ENCODE measurements around the gene CMTM4. TPM values are rescaled to one million over a fixed set of nuclear protein-coding genes. Genes with fewer than 3 reads are reported as not detected.
A peak's percentile ranks its signal among the peaks of the same experiment; 100 is the strongest.

CMTM4 gene
- total RNA-seq, 1 experiment from 2014 or later = 77.8 TPM

DNA sequence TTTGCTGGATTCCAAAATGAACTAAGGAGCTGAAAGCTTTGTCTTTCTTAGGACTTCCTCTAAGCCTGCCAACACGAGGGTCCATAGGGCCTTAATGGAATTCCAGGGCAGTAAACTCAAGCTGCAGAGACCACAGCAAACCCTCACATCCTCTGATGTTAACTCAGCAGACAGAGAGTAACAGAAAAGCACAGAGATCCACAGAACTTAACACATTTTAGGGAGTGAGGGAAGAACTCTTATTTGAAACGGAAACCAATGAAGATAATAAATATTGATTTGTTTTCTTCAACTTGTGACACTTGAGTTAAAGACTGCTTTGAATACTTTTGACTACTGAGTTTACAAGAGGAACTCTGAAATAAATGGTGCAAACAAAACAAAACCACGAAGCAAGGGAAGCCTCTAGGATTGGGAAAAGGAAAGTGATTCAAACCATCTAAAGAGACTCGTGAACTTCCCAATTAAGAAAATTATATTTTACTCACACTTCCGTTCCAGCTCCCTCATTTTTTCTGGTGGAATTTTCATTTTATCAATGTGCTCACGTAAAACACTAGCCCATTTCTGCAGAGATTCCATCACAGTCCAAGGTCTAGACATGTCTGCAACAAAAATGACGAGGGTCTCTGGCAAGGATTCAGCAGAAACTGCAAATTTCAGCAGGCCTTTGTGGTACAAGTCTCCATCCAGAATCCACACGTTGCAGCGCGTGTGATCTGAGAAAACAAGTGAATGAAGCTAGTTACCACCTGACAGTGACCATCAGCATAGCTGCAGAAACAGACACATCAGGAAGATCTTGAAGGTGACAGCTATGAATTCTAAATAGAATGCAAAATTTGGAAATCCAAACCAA is 45.6 kb upstream of the CMTM4 start:
- RAD21 ChIA-PET (ENCODE audit: low non-redundant PET in 1 of 2, low total read pairs in 2 of 2, uncharacterized antibody in 2 of 2, unreplicated experiment in 2 of 2) = no interaction called here
- peaks cover 5% of the 10 kb centered on the region for H4K20me1 ChIP-seq (ENCODE audit: insufficient read depth)
- H3K9me2 ChIP-seq (ENCODE audit: insufficient read depth) = no peaks in the 10 kb centered on the region
- POLR2A ChIA-PET = interaction anchor here (0.7 kb wide), 1 partner anchor 35 kb away, joined by 3 read pairs; no protein-coding TSS in a partner anchor
- H3K79me2 ChIP-seq (ENCODE audit: insufficient read depth, low read length) = peaks cover 83% of the 10 kb centered on the region
- peaks cover 25 to 27% of the 10 kb centered on the region in 2 experiments for H3K4me1 ChIP-seq (ENCODE audit: control insufficient read depth in 1 of 2, insufficient read depth in 2 of 2, low read length in 2 of 2)
- DNase-seq (ENCODE audit: low read depth, low spot score) (no peak), ATAC-seq (no peak)
- no peaks in the 10 kb centered on the region for H3K27me3 ChIP-seq (ENCODE audit: insufficient read depth, low read length)
- TF ChIP-seq SP1 (IDR thresholded peaks at IDR 0.05; ENCODE audit: low read depth) = no peak
- no peak for TF ChIP-seq TCF7L2 (IDR thresholded peaks at IDR 0.05; ENCODE audit: borderline replicate concordance, extremely low read depth, insufficient read depth, insufficient read length)
- TF ChIP-seq, protein P1, sequence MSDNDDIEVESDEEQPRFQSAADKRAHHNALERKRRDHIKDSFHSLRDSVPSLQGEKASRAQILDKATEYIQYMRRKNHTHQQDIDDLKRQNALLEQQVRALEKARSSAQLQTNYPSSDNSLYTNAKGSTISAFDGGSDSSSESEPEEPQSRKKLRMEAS (IDR thresholded peaks at IDR 0.05) = no peak
- TF ChIP-seq RAD21 (IDR thresholded peaks at IDR 0.05; ENCODE audit: low read depth) = no peak
- CTCF ChIA-PET = interaction anchor here (0.7 to 3.2 kb wide), 7 partner anchors 9 to 335 kb away, joined by 4 to 22 read pairs (median 14); partner anchors contain the start of gene DYNC1LI2
- intact Hi-C loops (cut with micrococcal nuclease) = loop anchor here (5.0 kb wide), 2 partner anchors 125 to 335 kb away; no protein-coding TSS in a partner anchor
- H2AFZ ChIP-seq (ENCODE audit: low read depth, low read length, poor library complexity, severe bottlenecking) = no peak overlapping the region
- no peaks in the 10 kb centered on the region for H3K9me3 ChIP-seq (ENCODE audit: control insufficient read depth in 1 of 2, insufficient read depth in 1 of 2, low read depth in 1 of 2, low read length in 2 of 2)
- BruUV-seq (replicated peaks) = no TSS peak
- H3K4me3 ChIP-seq (replicated peaks in 1 of 2; ENCODE audit: low read depth in 1 of 2, low read length in 2 of 2) = no peak overlapping the region
- H3K4me2 ChIP-seq (ENCODE audit: low read length) = peak overlapping the region; percentile 6; the same call in 1 of the 2 replicates
- H3K27ac ChIP-seq (ENCODE audit: low read depth, low read length) = peak overlapping the region; percentile 34; the same call in 1 of the 2 replicates
- H3K36me3 ChIP-seq (ENCODE audit: control insufficient read depth in 1 of 2, insufficient read depth in 2 of 2, low read length in 2 of 2) = peaks cover 32% of the 10 kb centered on the region in 2 experiments; a peak in 3 of 4 replicates
- H3K9ac ChIP-seq (ENCODE audit: low read length) = no peak overlapping the region

DNA sequence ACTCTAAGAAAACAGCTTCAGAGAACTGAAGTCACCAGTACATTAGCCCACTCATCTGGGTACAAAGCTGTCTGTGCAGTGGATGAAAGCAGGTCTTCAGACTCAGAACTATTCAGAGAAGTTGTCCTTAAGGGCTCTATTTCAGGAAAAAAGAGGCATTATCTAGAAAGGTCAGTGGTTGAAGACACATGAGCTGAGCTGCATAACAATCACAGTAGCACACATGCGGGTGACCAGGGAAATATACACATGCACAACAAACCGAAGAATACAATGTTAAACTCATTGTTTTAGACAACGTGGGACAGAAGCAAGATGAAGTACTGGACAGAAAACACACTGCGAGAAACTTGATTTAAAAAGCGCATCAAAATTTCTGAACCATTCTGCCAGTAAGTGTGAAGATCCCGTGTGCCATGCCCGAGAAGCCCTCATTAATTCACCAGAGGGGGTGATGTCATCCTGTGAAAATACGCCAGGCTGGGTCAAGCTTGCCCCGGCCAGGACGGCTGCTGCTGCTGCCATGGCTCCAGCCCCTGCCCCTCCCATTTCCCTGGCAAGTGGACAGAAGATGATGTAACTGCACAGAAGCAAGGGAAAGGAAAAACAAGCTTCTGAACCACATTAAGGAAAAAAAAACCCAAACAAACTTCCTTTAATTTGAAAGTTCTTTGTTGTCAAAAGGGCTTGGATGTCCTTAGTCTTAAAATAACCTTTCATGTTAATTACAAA is 44.8 kb upstream of the CMTM4 start:
- Histone ChIP-seq H3K9me2 (ENCODE audit: insufficient read depth) (no peaks in the 10 kb centered on the region), H4K20me1 (ENCODE audit: insufficient read depth) (peaks cover 5% of the 10 kb centered on the region), H3K9me3 (ENCODE audit: control insufficient read depth in 1 of 2, insufficient read depth in 1 of 2, low read depth in 1 of 2, low read length in 2 of 2) (no peaks in the 10 kb centered on the region), H3K27me3 (ENCODE audit: insufficient read depth, low read length) (no peaks in the 10 kb centered on the region), H3K27ac (ENCODE audit: low read depth, low read length) (peak overlapping the region; percentile 34; the same call in 1 of the 2 replicates), H3K79me2 (ENCODE audit: insufficient read depth, low read length) (peaks cover 80% of the 10 kb centered on the region), H3K4me2 (ENCODE audit: low read length) (peak overlapping the region; percentile 30; the same call in 1 of the 2 replicates), H3K4me3 (replicated peaks in 1 of 2; ENCODE audit: low read depth in 1 of 2, low read length in 2 of 2) (no peak overlapping the region), H3K9ac (ENCODE audit: low read length) (peak overlapping the region; percentile 24; the same call in 1 of the 2 replicates), H3K4me1 (ENCODE audit: control insufficient read depth in 1 of 2, insufficient read depth in 2 of 2, low read length in 2 of 2) (peaks cover 28 to 35% of the 10 kb centered on the region in 2 experiments), H3K36me3 (ENCODE audit: control insufficient read depth in 1 of 2, insufficient read depth in 2 of 2, low read length in 2 of 2) (peaks cover 32% of the 10 kb centered on the region in 2 experiments; a peak in 3 of 4 replicates), H2AFZ (ENCODE audit: low read depth, low read length, poor library complexity, severe bottlenecking) (no peak overlapping the region)
- ATAC-seq = peak; percentile 59
- ChIA-PET CTCF (interaction anchor here (0.7 to 3.2 kb wide), 12 partner anchors 10 to 335 kb away, joined by 3 to 22 read pairs (median 8); partner anchors contain the start of genes DYNC1LI2 and NAE1), POLR2A (interaction anchor here (0.7 kb wide), 1 partner anchor 36 kb away, joined by 3 read pairs; no protein-coding TSS in a partner anchor), RAD21 (ENCODE audit: low non-redundant PET in 1 of 2, low total read pairs in 2 of 2, uncharacterized antibody in 2 of 2, unreplicated experiment in 2 of 2) (no interaction called here)
- peak; percentile 48 for DNase-seq (ENCODE audit: low read depth, low spot score)
- intact Hi-C loops (cut with micrococcal nuclease) = loop anchor here (5.0 kb wide), 2 partner anchors 126 to 334 kb away; no protein-coding TSS in a partner anchor
- TSS peak; percentile 27 for BruUV-seq (replicated peaks)
- peak; percentile 32; the same call in 1 of the 2 replicates for TF ChIP-seq SP1 (IDR thresholded peaks at IDR 0.05; ENCODE audit: low read depth)
- TF ChIP-seq, protein P1 (IDR thresholded peaks at IDR 0.05) = peak; percentile 65
- TF ChIP-seq SRF (IDR thresholded peaks at IDR 0.05; ENCODE audit: low read depth) = 0 out of 2 replicates have a peak, but pooled peaks have one; percentile 15
- TF ChIP-seq, protein P2, sequence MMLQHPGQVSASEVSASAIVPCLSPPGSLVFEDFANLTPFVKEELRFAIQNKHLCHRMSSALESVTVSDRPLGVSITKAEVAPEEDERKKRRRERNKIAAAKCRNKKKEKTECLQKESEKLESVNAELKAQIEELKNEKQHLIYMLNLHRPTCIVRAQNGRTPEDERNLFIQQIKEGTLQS (IDR thresholded peaks at IDR 0.05) = peak; percentile 84
- peak; percentile 42 for TF ChIP-seq YY1 (IDR thresholded peaks at IDR 0.05; ENCODE audit: extremely low read depth, insufficient replicate concordance, low read depth, low read length)
- TF ChIP-seq, protein P3, sequence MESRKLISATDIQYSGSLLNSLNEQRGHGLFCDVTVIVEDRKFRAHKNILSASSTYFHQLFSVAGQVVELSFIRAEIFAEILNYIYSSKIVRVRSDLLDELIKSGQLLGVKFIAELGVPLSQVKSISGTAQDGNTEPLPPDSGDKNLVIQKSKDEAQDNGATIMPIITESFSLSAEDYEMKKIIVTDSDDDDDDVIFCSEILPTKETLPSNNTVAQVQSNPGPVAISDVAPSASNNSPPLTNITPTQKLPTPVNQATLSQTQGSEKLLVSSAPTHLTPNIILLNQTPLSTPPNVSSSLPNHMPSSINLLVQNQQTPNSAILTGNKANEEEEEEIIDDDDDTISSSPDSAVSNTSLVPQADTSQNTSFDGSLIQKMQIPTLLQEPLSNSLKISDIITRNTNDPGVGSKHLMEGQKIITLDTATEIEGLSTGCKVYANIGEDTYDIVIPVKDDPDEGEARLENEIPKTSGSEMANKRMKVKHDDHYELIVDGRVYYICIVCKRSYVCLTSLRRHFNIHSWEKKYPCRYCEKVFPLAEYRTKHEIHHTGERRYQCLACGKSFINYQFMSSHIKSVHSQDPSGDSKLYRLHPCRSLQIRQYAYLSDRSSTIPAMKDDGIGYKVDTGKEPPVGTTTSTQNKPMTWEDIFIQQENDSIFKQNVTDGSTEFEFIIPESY (IDR thresholded peaks at IDR 0.05; ENCODE audit: extremely low read depth, insufficient replicate concordance, low read length) = no peak
- 0 out of 2 replicates have a peak, but pooled peaks have one; percentile 16 for TF ChIP-seq JUND (IDR thresholded peaks at IDR 0.05)
- no peak for TF ChIP-seq ELF1 (IDR thresholded peaks at IDR 0.05; ENCODE audit: borderline replicate concordance, low read depth)
- TF ChIP-seq CEBPB (IDR thresholded peaks at IDR 0.05; ENCODE audit: low read depth) = peak; percentile 85
- TF ChIP-seq SIN3A (IDR thresholded peaks at IDR 0.05; ENCODE audit: low read depth) = no peak
- no peak; the same call in 1 of the 2 replicates for TF ChIP-seq CBX3 (IDR thresholded peaks at IDR 0.05; ENCODE audit: low read depth)

All from HCT116 (cell line).